IMR-90 (cell line): ENCODE measurements around the gene TGFBI. TPM values are rescaled to one million over a fixed set of nuclear protein-coding genes. Genes with fewer than 3 reads are reported as not detected.
A peak's percentile ranks its signal among the peaks of the same experiment; 100 is the strongest.

Experiments used
- ATAC-seq: fragments of 200-7000 bp; cut with Tn5 transposase; 2 replicates; pipeline ENCODE4 v1.9.1; 2020; ENCODE audit warnings: low read depth, mild to moderate bottlenecking, moderate library complexity
- BruUV-seq: library from RNA; stranded (reverse); fragments of 400-500 nt; replicated peaks from 2 replicates; lab custom pipeline; 2021; lab: Mats Ljungman, UMichigan
- CTCF ChIA-PET: fragments of 300-600 bp; formaldehyde crosslinking; extraction: SDS; loops from one replicate; lab custom pipeline; 2021; ENCODE audit warnings: antibody characterized with exemption; lab: Yijun Ruan, JAX
- POLR2A ChIA-PET: fragments of 300-600 bp; sonication (Branson Sonifier 250); formaldehyde crosslinking; loops from one replicate; lab custom pipeline; 2022; ENCODE audit warnings: antibody characterized with exemption; ENCODE audit not compliant: unreplicated experiment; lab: Charles Lee
- DNase-seq: peaks from one replicate; pipeline ENCODE4 v3.0.0; 2013
- H2AFZ ChIP-seq: replicated peaks from 2 replicates; pipeline ENCODE3; 2013; ENCODE audit warnings: low read length, mild to moderate bottlenecking; ENCODE audit not compliant: poor library complexity
- H2AK5ac ChIP-seq: 2 replicates; pipeline ENCODE4 v1.6.1; 2013; ENCODE audit warnings: low read depth, low read length, inconsistent platforms
- H2AK9ac ChIP-seq: replicated peaks from 2 replicates; pipeline ENCODE3; 2013; ENCODE audit warnings: mild to moderate bottlenecking, low read depth, low read length, moderate library complexity; ENCODE audit not compliant: poor library complexity
- H2BK120ac ChIP-seq: 2 replicates; pipeline ENCODE4 v1.6.1; 2013; ENCODE audit warnings: low read depth, low read length, inconsistent platforms
- H2BK15ac ChIP-seq: 3 replicates; pipeline ENCODE4 v1.6.1; 2013; ENCODE audit warnings: low read depth, low read length, inconsistent platforms
- H2BK20ac ChIP-seq: 2 replicates; pipeline ENCODE4 v1.6.1; 2013; ENCODE audit warnings: low read depth, mild to moderate bottlenecking, inconsistent platforms, low read length, moderate library complexity
- H2BK5ac ChIP-seq: 2 replicates; pipeline ENCODE4 v1.6.1; 2013; ENCODE audit warnings: mild to moderate bottlenecking, low read depth, low read length, inconsistent platforms; ENCODE audit not compliant: poor library complexity, severe bottlenecking
- H3K14ac ChIP-seq: replicated peaks from 2 replicates; pipeline ENCODE4 v1.6.1; 2013; ENCODE audit warnings: low read depth, low read length, inconsistent platforms
- H3K18ac ChIP-seq: 2 replicates; pipeline ENCODE4 v1.6.1; 2013; ENCODE audit warnings: low read depth, low read length, control low read depth
- H3K23ac ChIP-seq: 2 replicates; pipeline ENCODE4 v1.6.1; 2013; ENCODE audit warnings: low read depth, low read length, inconsistent platforms
- H3K27ac ChIP-seq: 2 replicates; pipeline ENCODE4 v1.5.1; 2013; ENCODE audit warnings: mild to moderate bottlenecking, control low read depth, low read length; ENCODE audit not compliant: insufficient read depth
- H3K27me3 ChIP-seq: 2 replicates; pipeline ENCODE4 v1.6.1; 2013; ENCODE audit warnings: low read length; ENCODE audit not compliant: control insufficient read depth, insufficient read depth
- H3K36me3 ChIP-seq: 2 replicates; pipeline ENCODE4 v1.6.1; 2013; ENCODE audit warnings: low read length, mixed read lengths; ENCODE audit not compliant: control insufficient read depth, insufficient read depth
- H3K4ac ChIP-seq: 2 replicates; pipeline ENCODE4 v1.6.1; 2013; ENCODE audit warnings: low read depth, low read length, inconsistent platforms
- H3K4me1 ChIP-seq: 2 replicates; pipeline ENCODE4 v1.6.1; 2013; ENCODE audit warnings: low read length, mixed read lengths; ENCODE audit not compliant: control insufficient read depth, insufficient read depth
- H3K4me2 ChIP-seq: 2 replicates; pipeline ENCODE4 v1.6.1; 2013; ENCODE audit warnings: low read depth, mild to moderate bottlenecking, control low read depth, low read length, moderate library complexity
- H3K4me3 ChIP-seq: 2 replicates; pipeline ENCODE4 v1.5.1; 2013; ENCODE audit warnings: low read depth, mild to moderate bottlenecking, control low read depth, low read length, moderate library complexity; ENCODE audit not compliant: insufficient read depth
- H3K56ac ChIP-seq: 2 replicates; pipeline ENCODE4 v1.6.1; 2013; ENCODE audit warnings: low read length, inconsistent platforms; ENCODE audit not compliant: insufficient read depth; ENCODE audit errors: extremely low read depth
- H3K79me1 ChIP-seq, 2 experiments: 2 replicates each; pipeline ENCODE4 v1.6.1; 2013; ENCODE audit warnings: low read length in 2 of 2, inconsistent platforms in 1 of 2, low read depth in 1 of 2
- H3K9ac ChIP-seq: 2 replicates; pipeline ENCODE4 v1.6.1; 2013; ENCODE audit warnings: low read depth, low read length, control low read depth
- H3K9me1 ChIP-seq: 2 replicates; pipeline ENCODE4 v1.6.1; 2013; ENCODE audit warnings: low read length, inconsistent platforms; ENCODE audit not compliant: insufficient read depth
- H3K9me3 ChIP-seq: 2 replicates; pipeline ENCODE4 v1.6.1; 2013; ENCODE audit warnings: low read length; ENCODE audit not compliant: control insufficient read depth, insufficient read depth
- H4K20me1 ChIP-seq: 2 replicates; pipeline ENCODE4 v1.6.1; 2013; ENCODE audit warnings: low read length, inconsistent platforms; ENCODE audit not compliant: insufficient read depth
- H4K5ac ChIP-seq: 2 replicates; pipeline ENCODE4 v1.6.1; 2013; ENCODE audit warnings: mild to moderate bottlenecking, low read depth, low read length, control low read depth
- H4K8ac ChIP-seq, 2 experiments: 2 replicates each; pipeline ENCODE4 v1.6.1; 2013; ENCODE audit warnings: low read depth in 2 of 2, low read length in 2 of 2, control low read depth in 1 of 2, inconsistent platforms in 1 of 2
- H4K91ac ChIP-seq: 2 replicates; pipeline ENCODE4 v1.6.1; 2013; ENCODE audit warnings: low read depth, low read length, inconsistent platforms; ENCODE audit not compliant: insufficient read depth
- CHD1 ChIP-seq: IDR thresholded peaks from 2 replicates; pipeline ENCODE4 v1.6.1; 2012; ENCODE audit warnings: low read depth, low read length, improper control_type of control experiment
- FOS ChIP-seq: fragments of 150-350 bp; IDR thresholded peaks from 2 replicates; pipeline ENCODE4 v1.6.1; 2016; ENCODE audit warnings: low read depth, low read length
- MXI1 ChIP-seq: IDR thresholded peaks from 2 replicates; pipeline ENCODE4 v1.6.1; 2012; ENCODE audit warnings: low read depth, mild to moderate bottlenecking, low read length, moderate library complexity, borderline replicate concordance
- WGBS, 2 experiments: methylation state at CpG; one replicate each; pipeline versions ENCODE4 v1.1.5 to v1.1.7; 2013; ENCODE audit warnings: missing lambda C conversion rate in 2 of 2; ENCODE audit not compliant: insufficient read length in 1 of 2; ENCODE audit errors: extremely low coverage in 2 of 2; 5-methylcytosine and 5-hydroxymethylcytosine counted together
- dilution Hi-C: fragments of 300-500 bp; cut with HindIII; formaldehyde crosslinking; loops from one replicate; pipeline ENCODE4 v1.14.3; 2018; ENCODE audit warnings: low sequenced_read_pairs; ENCODE audit not compliant: unreplicated experiment
- in situ Hi-C: fragments of 300-500 bp; cut with MboI; formaldehyde crosslinking; loops from 3 replicates; pipeline ENCODE4 v1.14.3; 2019; ENCODE audit warnings: low sequenced_read_pairs, inconsistent platforms, mixed read lengths
- intact Hi-C: fragments of 100-400 bp; cut with micrococcal nuclease; formaldehyde crosslinking; loops from 2 replicates; pipeline ENCODE4 v1.10.0; 2022
- polyA plus RNA-seq, 3 experiments: library from polyadenylated mRNA; depleted of rRNA; stranded (reverse); fragments of >200 nt; gene quantifications; 2 replicates each; pipeline ENCODE4 v1.2.3, GENCODE V29; 2012; ENCODE audit warnings: low replicate concordance in 1 of 3
- total RNA-seq: library from RNA; depleted of rRNA; stranded (reverse); fragments of >200 nt; gene quantifications from 2 replicates; pipeline ENCODE4 v1.2.3, GENCODE V29; 2012
- TF ChIP-seq, protein P1 (sequence below): fragments of 150-350 bp; IDR thresholded peaks from 2 replicates; pipeline ENCODE4 v1.6.1; 2017; ENCODE audit warnings: mild to moderate bottlenecking, antibody characterized with exemption, low read length, low read depth

The TGFBI gene
- total and polyA plus RNA-seq, 2 of the 4 experiments (the other 2 are of a cell fraction), result 618 to 1,551 TPM

DNA sequence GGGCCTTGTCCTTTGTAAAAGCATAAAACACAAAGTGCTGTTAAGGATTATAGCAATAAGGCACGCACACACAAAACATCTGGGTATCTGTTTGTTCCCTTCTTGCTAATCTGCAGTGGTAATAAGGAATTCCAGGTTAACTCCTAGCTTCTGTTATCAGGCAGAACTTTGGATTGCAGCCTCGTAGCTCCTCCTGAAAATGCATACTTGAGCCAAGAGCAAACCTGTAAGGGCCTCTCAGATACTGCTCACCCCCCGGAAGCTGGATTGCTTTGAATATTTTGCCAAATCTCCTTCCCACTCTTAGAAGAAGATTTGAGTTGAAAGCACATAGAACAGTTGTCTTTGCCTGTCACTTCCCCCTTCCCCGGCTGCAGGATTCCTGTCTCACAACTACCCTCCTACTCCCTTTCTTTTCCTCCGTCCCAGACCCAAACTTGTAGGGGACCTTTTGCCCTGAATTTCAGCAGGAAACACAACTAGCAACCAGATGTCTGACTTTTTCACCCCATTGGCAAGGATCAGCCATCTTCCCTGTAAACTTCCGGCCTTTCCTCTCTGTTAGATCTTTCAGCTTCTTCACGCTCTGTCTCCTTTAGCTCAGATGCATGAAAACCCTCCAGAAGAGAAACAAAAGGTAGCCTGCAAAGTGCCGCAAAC lies 75.6 kb downstream of the TGFBI start:
- Histone ChIP-seq H3K9me3 (no peaks in the 10 kb centered on the region), H4K91ac (no peak overlapping the region), H2BK15ac (no peak overlapping the region), H2BK5ac (no peak overlapping the region), H3K27ac (no peak overlapping the region), H3K14ac (no peak overlapping the region; the same call in 1 of the 2 replicates), H4K5ac (no peak overlapping the region), H3K18ac (no peak overlapping the region), H3K4ac (no peak overlapping the region), H2AFZ (peak overlapping the region; percentile 63), H3K23ac (no peak overlapping the region), H3K4me2 (no peak overlapping the region), H3K4me1 (no peaks in the 10 kb centered on the region), H4K8ac (no peak overlapping the region), H3K79me1 (no peaks in the 10 kb centered on the region), H2BK120ac (no peak overlapping the region), H2AK9ac (no peak overlapping the region), H4K20me1 (no peaks in the 10 kb centered on the region), H3K56ac (no peak overlapping the region), H2BK20ac (no peak overlapping the region), H3K36me3 (no peaks in the 10 kb centered on the region), H3K9ac (no peak overlapping the region), H3K27me3 (peaks cover 32% of the 10 kb centered on the region), H2AK5ac (no peak overlapping the region), H3K4me3 (no peak overlapping the region), H3K9me1 (no peaks in the 10 kb centered on the region; the same call in 1 of the 2 replicates)
- in situ Hi-C loops, result loop anchor here (25.0 kb wide), 1 partner anchor 442 kb away; no protein-coding TSS in a partner anchor
- TF ChIP-seq MXI1 (no peak), FOS (no peak), CHD1 (no peak)
- TF ChIP-seq, protein P1, sequence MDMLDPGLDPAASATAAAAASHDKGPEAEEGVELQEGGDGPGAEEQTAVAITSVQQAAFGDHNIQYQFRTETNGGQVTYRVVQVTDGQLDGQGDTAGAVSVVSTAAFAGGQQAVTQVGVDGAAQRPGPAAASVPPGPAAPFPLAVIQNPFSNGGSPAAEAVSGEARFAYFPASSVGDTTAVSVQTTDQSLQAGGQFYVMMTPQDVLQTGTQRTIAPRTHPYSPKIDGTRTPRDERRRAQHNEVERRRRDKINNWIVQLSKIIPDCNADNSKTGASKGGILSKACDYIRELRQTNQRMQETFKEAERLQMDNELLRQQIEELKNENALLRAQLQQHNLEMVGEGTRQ, result no peak
- CTCF ChIA-PET, result no interaction called here
- POLR2A ChIA-PET, result no interaction called here
- no peak for ATAC-seq
- dilution Hi-C loops, result no loop called here
- 17% methylated on average over 1 of the region's 8 CpGs; no CpG with 5 or more reads in 1 of the 2 experiments for WGBS, 2 experiments
- no TSS peak for BruUV-seq
- intact Hi-C loops, result no loop called here
- DNase-seq, result no peak
